AG04450 (cell line): Measurements from ENCODE around the gene ZNF789. TPM values are rescaled to one million over a fixed set of nuclear protein-coding genes. Genes with fewer than 3 reads are reported as not detected.

Experiments
- CTCF ChIA-PET: fragments of 300-600, 350-600 bp; formaldehyde crosslinking; extraction: SDS; loops from one replicate; lab custom pipeline; 2022; ENCODE audit warnings: antibody characterized with exemption, inconsistent platforms; lab: Charles Lee
- POLR2A ChIA-PET: fragments of 350-600 bp; formaldehyde crosslinking; extraction: SDS; loops from one replicate; lab custom pipeline; 2021; ENCODE audit warnings: antibody characterized with exemption, inconsistent platforms; lab: Yijun Ruan, JAX
- DNase-seq: peaks from one replicate; pipeline ENCODE4 v3.0.0-alpha.2; 2011; ENCODE audit warnings: low read depth, low spot score
- H3K27ac ChIP-seq: one replicate; pipeline ENCODE4 v1.5.1; 2012; ENCODE audit warnings: low read depth, low read length, control low read depth
- H3K27me3 ChIP-seq: one replicate; pipeline ENCODE4 v1.6.0; 2012; ENCODE audit warnings: low read length; ENCODE audit not compliant: control insufficient read depth, insufficient read depth
- H3K4me3 ChIP-seq: 2 replicates; pipeline ENCODE4 v1.5.1; 2011; ENCODE audit warnings: mild to moderate bottlenecking, low read depth, low read length, control low read depth
- H3K9me3 ChIP-seq: 2 replicates; pipeline ENCODE4 v1.5.1; 2012; ENCODE audit warnings: low read length; ENCODE audit not compliant: control insufficient read depth, insufficient read depth
- polyA plus RNA-seq: library from polyadenylated mRNA; depleted of rRNA; stranded (reverse); fragments of >200 nt; gene quantifications from 2 replicates; pipeline ENCODE4 v1.2.3, GENCODE V29; 2011
- TF ChIP-seq, protein P1 (sequence below): IDR thresholded peaks from 2 replicates; pipeline ENCODE4 v1.5.1; 2011; ENCODE audit warnings: low read depth, low read length, control low read depth, inconsistent platforms

ZNF789 gene
- polyA plus RNA-seq, 1 experiment = 8.3 TPM

DNA sequence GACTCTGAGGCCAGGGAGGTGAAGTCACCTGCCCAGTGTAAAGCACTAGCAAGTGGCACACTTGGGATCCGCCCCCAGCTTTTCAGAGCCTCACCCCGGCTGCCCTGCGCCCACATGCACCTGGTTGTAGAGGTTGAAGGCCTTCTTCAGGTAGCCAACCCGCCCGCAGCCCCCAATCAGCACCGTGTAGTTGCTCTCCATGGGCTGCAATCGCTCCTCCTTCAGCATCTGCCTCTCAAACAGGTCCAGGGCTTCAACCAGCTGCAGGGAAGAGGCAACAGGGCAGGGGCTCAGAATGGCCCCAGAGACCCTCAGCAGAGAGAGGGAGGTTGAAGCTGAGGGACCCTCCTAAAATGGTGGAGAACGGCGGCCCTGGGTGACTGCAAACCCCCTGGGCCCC lies 39.5 kb upstream of the ZNF789 start:
- H3K4me3 ChIP-seq = no peak overlapping the region
- ChIA-PET CTCF (no interaction called here), POLR2A (no interaction called here)
- H3K9me3 ChIP-seq = no peaks in the 10 kb centered on the region
- H3K27me3 ChIP-seq = no peaks in the 10 kb centered on the region
- H3K27ac ChIP-seq = no peak overlapping the region
- TF ChIP-seq, protein P1, sequence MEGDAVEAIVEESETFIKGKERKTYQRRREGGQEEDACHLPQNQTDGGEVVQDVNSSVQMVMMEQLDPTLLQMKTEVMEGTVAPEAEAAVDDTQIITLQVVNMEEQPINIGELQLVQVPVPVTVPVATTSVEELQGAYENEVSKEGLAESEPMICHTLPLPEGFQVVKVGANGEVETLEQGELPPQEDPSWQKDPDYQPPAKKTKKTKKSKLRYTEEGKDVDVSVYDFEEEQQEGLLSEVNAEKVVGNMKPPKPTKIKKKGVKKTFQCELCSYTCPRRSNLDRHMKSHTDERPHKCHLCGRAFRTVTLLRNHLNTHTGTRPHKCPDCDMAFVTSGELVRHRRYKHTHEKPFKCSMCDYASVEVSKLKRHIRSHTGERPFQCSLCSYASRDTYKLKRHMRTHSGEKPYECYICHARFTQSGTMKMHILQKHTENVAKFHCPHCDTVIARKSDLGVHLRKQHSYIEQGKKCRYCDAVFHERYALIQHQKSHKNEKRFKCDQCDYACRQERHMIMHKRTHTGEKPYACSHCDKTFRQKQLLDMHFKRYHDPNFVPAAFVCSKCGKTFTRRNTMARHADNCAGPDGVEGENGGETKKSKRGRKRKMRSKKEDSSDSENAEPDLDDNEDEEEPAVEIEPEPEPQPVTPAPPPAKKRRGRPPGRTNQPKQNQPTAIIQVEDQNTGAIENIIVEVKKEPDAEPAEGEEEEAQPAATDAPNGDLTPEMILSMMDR = no peak
- DNase-seq = no peak

DNA sequence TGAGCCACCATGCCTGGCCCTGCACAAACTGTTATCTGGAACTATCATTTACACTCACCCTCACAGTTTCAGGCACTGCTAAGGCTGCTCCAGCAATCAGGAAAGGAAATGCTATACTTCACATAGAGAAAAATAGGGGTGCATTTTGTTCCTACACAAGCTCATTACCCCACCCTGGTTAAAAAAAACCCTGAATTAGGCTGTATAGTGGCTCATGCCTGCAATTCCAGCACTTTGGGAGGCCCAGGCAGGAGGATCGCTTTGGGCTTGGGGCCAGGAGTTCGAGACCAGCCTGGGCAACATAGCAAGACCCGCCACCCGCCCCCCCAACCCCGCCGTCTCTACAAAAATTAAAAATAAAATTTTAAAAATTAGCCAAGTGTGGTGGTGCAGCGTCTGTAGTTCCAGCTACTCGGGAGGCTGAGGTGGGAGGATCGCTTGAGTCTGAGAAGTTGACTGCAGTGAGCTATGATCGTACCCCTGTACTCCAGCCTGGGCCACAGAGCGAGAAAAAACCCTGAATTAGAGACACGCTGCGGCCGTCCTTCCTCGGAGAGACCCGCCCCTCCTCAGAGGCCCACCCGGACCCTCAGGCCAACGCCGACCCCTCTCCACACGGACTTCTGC lies 34.6 kb upstream of the ZNF789 start:
- TF ChIP-seq, protein P1 = no peak
- Histone ChIP-seq H3K27me3 (no peaks in the 10 kb centered on the region), H3K4me3 (peak overlapping the region; percentile 94), H3K27ac (peak overlapping the region; percentile 57), H3K9me3 (no peaks in the 10 kb centered on the region; the same call in 1 of the 2 replicates)
- no peak for DNase-seq
- POLR2A ChIA-PET = interaction anchor here (0.9 to 2.0 kb wide), 4 partner anchors 8 to 62 kb away, joined by 3 to 8 read pairs (median 3); partner anchors contain the start of genes BUD31, PDAP1 and ZNF394
- CTCF ChIA-PET = interaction anchor here (0.6 kb wide), 2 partner anchors 21 to 420 kb away, joined by 3 to 4 read pairs; no protein-coding TSS in a partner anchor

DNA sequence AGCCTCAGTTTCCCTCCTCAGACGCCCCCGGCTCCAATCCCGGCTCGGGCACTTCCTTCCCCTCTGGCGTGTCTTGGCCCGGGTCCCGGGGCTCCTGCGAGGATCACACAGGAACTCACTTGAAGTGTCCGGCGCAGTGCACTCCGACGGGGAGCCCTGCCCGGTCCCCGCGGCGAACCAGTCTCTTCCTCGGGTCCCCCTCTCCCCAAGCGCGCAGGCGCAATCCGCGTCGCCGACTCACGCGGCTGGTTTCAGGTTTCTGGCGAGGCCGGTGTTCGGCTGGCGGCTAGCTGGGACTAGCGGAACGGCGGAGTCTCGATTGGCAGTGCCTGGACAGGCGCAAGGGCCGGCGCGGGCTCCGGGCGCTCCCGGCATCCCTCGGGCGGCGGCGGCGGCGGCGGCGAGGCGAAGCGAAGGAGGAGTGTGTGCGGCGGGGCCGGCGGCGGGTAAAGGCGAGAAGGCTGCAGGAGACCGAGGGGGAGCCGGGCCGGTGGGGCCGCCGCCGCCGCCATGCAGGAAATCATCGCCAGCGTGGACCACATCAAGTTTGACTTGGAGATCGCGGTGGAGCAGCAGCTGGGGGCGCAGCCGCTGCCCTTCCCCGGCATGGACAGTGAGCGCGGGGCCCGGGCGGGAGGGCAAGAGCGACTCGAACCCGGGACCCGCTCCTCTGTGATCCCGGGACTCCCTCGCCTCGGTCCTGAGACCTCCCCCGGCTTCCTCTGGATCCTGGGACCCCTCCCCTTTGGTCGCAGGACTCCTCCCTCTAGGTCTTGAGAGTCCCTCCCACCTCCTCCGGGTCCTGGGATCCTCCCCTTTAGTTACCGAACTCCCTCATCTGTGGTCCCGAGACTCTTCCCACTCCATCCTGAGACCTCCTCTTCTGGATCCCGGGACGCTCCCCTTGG lies 33.9 kb upstream of the ZNF789 start, which contains the start of the genes CPSF4 and PTCD1:
TSS of gene CPSF4 (plus strand) at position 371 of the 908 bp plus-strand sequence. CDS start at position 511, 140 bp downstream.
TSS of gene PTCD1 (minus strand) at position 226 of the 908 bp plus-strand sequence. CDS start 3,556 bp downstream, outside the sequence.
- peak within 1 kb of the TSS; percentile 81 for H3K27ac ChIP-seq
- CTCF ChIA-PET = interaction anchor here (0.6 kb wide), 1 partner anchor 421 kb away, joined by 4 read pairs; no protein-coding TSS in a partner anchor

DNA sequence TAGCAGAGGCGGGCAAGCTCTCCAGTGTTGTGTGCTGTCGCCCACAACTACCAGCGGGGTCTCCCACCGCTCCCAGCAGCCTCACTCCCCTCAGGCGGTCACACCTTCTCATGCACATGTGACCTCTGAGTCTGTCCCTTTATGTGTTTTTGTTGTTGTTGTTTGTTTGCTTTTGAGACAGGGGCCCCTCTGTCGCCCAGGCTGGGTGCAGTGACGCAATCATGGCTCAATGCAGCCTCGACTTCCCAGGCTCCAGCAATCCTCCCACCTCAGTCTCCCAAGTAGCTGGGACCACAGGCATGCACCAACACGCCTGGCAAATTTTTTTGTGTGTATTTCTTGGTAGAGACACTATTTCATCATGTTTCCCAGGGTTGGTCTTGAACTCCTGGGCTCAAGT lies 32.5 kb upstream of the ZNF789 start:
- Histone ChIP-seq H3K27ac (no peak overlapping the region), H3K9me3 (no peaks in the 10 kb centered on the region; the same call in 1 of the 2 replicates), H3K4me3 (peak overlapping the region; percentile 94), H3K27me3 (no peaks in the 10 kb centered on the region)
- TF ChIP-seq, protein P1 = no peak
- POLR2A ChIA-PET = no interaction called here
- CTCF ChIA-PET = no interaction called here
- no peak for DNase-seq

More for the DNA sequence above, 33.9 kb upstream of the ZNF789 start, which contains the start of the genes CPSF4 and PTCD1:
- peak within 1 kb of the TSS; percentile 94 for H3K4me3 ChIP-seq
- DNase-seq = peak; percentile 86
- POLR2A ChIA-PET = interaction anchor here (0.6 to 2.0 kb wide), 5 partner anchors 9 to 91 kb away, joined by 3 to 8 read pairs (median 3); partner anchors contain the start of genes BUD31, PDAP1 and ZNF394
- no peaks in the 10 kb centered on the region for H3K27me3 ChIP-seq
- TF ChIP-seq, protein P1 = no peak
- H3K9me3 ChIP-seq = no peaks in the 10 kb centered on the region; the same call in 1 of the 2 replicates
